Activated naive CD4-positive, alpha-beta T cell treated with anti-CD3 and anti-CD28 coated beads, Interleukin-2, amount 10 ng/mL, durations not matched to agents 7 days and 5 days (primary cell): ENCODE results near the gene MPV17L2.
A peak's percentile ranks its signal among the peaks of the same experiment; 100 is the strongest.

ENCODE experiments used
- CTCF ChIA-PET: fragments of 350-600 bp; sonication (Branson Sonifier 250); formaldehyde crosslinking; loops from one replicate; lab custom pipeline; 2021; ENCODE audit warnings: antibody characterized with exemption; lab: Charles Lee
- DNase-seq: peaks from one replicate; pipeline ENCODE4 v3.0.0-alpha.2; 2020
- H3K27ac Mint-ChIP-seq: one replicate; pipeline ENCODE4 v1.8.0; 2021; ENCODE audit warnings: mild to moderate bottlenecking, moderate library complexity, mixed read lengths
- H3K27me3 Mint-ChIP-seq: one replicate; pipeline ENCODE4 v1.8.0; 2021; ENCODE audit warnings: mild to moderate bottlenecking, mixed read lengths
- H3K36me3 Mint-ChIP-seq: one replicate; pipeline ENCODE4 v1.8.0; 2021; ENCODE audit warnings: mixed read lengths
- H3K4me1 Mint-ChIP-seq: one replicate; pipeline ENCODE4 v1.8.0; 2021; ENCODE audit warnings: mixed read lengths
- H3K4me3 Mint-ChIP-seq: one replicate; pipeline ENCODE4 v1.8.0; 2021; ENCODE audit warnings: mild to moderate bottlenecking, moderate library complexity, mixed read lengths
- H3K9me3 Mint-ChIP-seq: one replicate; pipeline ENCODE4 v1.8.0; 2021; ENCODE audit warnings: mixed read lengths

Gene MPV17L2

GRCh38 chr19:18232540-18233223 lies 39.7 kb downstream of the MPV17L2 start:
- Mint-ChIP-seq H3K27ac (no peak overlapping the region), H3K36me3 (no peaks in the 10 kb centered on the region), H3K4me1 (peaks cover 5% of the 10 kb centered on the region), H3K27me3 (peaks cover 71% of the 10 kb centered on the region), H3K9me3 (peaks cover 5% of the 10 kb centered on the region), H3K4me3 (no peak overlapping the region)
- no peak for DNase-seq
- CTCF ChIA-PET, result interaction anchor here (0.5 to 1.4 kb wide), 6 partner anchors 8 to 278 kb away, joined by 3 to 8 read pairs (median 3); no protein-coding TSS in a partner anchor

DNA sequence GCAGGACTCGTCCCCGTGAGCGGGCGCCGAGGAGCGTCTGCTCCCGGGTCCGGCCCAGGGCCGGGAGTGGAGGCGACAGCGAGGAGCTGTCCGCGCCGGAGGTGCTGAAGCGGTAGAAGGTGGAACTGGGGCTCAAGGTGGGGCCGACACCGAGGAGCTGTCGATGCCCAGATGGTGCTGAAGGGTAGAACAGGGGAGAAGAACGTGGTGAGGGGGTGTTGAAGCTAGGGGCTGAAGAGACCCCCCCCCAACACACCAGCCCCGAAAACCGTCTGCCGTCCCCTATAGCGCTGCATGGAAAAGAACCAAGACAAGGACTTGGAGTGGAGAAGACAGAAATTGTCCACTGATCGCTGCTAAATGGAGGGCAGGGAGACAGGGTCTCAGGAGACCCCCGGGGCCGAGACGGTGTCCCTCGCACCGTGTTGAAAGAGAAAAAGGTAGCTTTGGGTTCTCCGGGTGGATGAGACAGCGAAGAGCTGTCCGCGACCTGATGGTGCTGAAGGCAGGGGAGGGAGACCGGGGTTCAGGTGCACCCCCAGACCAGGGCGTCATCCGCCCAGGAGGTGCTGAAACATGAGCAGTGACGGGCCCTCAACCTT lies 40.3 kb downstream of the MPV17L2 start:
- peaks cover 67% of the 10 kb centered on the region for H3K27me3 Mint-ChIP-seq
- peaks cover 5% of the 10 kb centered on the region for H3K9me3 Mint-ChIP-seq
- peak; percentile 81 for DNase-seq
- no peak overlapping the region for H3K4me3 Mint-ChIP-seq
- H3K27ac Mint-ChIP-seq, result no peak overlapping the region
- CTCF ChIA-PET, result interaction anchor here (0.5 to 1.4 kb wide), 6 partner anchors 8 to 278 kb away, joined by 3 to 8 read pairs (median 3); no protein-coding TSS in a partner anchor
- peaks cover 5% of the 10 kb centered on the region for H3K4me1 Mint-ChIP-seq
- no peaks in the 10 kb centered on the region for H3K36me3 Mint-ChIP-seq

DNA sequence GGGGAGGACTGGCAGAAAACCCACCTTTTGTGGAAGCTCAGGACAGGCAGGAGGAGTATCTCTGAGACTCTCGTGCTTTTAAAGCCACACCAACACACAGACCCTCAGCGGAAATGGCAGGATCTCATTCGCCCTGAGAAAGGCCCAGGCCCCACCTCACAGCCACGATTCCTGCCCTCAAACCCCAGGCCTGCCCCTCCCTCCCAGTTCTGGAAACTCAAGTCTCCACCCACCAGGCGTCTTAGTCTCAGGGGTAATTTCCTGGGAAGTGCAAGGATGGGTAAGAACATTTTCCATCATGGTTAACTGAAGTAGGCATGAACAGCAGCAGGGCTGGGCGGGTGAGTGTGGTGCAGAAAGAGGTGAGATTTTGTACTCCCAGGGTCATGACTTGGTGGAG lies 41.2 kb downstream of the MPV17L2 start:
- Mint-ChIP-seq H3K27ac (no peak overlapping the region), H3K4me1 (peaks cover 5% of the 10 kb centered on the region), H3K9me3 (peaks cover 5% of the 10 kb centered on the region), H3K36me3 (no peaks in the 10 kb centered on the region), H3K27me3 (peaks cover 66% of the 10 kb centered on the region), H3K4me3 (no peak overlapping the region)
- CTCF ChIA-PET, result no interaction called here
- no peak for DNase-seq

DNA sequence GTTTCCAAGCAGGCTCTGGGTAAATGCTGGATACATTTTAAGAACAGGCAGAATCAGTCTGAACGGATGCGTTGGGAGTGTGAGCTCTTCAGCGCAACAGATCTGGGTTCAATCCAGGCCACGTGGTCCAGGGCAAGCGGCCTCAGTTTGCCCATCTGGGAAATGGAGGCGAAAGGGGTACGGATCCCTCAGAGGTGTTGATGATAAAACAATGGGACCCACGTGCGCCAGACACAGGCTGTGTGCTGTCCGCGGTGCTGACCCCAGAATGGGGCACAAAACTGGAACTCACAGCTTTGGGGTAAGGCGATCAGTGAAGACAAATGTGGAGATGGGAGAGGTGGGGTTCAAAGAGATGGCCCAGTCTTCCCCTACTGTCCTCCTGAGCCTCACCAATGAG lies 46.3 kb downstream of the MPV17L2 start:
- H3K4me3 Mint-ChIP-seq, result no peak overlapping the region
- H3K27me3 Mint-ChIP-seq, result peaks cover 38% of the 10 kb centered on the region
- no peaks in the 10 kb centered on the region for H3K4me1 Mint-ChIP-seq
- H3K27ac Mint-ChIP-seq, result no peak overlapping the region
- no peaks in the 10 kb centered on the region for H3K36me3 Mint-ChIP-seq
- CTCF ChIA-PET, result interaction anchor here (1.2 to 3.3 kb wide), 4 partner anchors 13 to 172 kb away, joined by 3 to 10 read pairs (median 4); no protein-coding TSS in a partner anchor
- DNase-seq, result peak; percentile 49
- H3K9me3 Mint-ChIP-seq, result no peaks in the 10 kb centered on the region

GRCh38 chr19:18245297-18245696 lies 52.3 kb downstream of the MPV17L2 start:
- H3K36me3 Mint-ChIP-seq, result no peaks in the 10 kb centered on the region
- no peak overlapping the region for H3K4me3 Mint-ChIP-seq
- H3K27me3 Mint-ChIP-seq, result peaks cover 28% of the 10 kb centered on the region
- DNase-seq, result no peak
- no peak overlapping the region for H3K27ac Mint-ChIP-seq
- CTCF ChIA-PET, result interaction anchor here (1.2 to 2.4 kb wide), 2 partner anchors 9 to 37 kb away, joined by 4 to 8 read pairs; a partner anchor contains a TSS
- no peaks in the 10 kb centered on the region for H3K4me1 Mint-ChIP-seq
- no peaks in the 10 kb centered on the region for H3K9me3 Mint-ChIP-seq
